ENCODE results near the gene TMEM115. TPM values are rescaled to one million over a fixed set of nuclear protein-coding genes. Genes with fewer than 3 reads are reported as not detected.

The TMEM115 gene
- total and polyA plus RNA-seq, 9 of the 15 experiments (the other 6 are each of a cell fraction or from before 2014, with no cell fraction given) = 1.6 to 26.9 (median 14.1) TPM

- no peak for TF ChIP-seq CUX1 (CRISPR knock-in tag; IDR thresholded peaks at IDR 0.05)
- TF ChIP-seq CEBPG (CRISPR knock-in tag; IDR thresholded peaks at IDR 0.05) = no peak
- no peak for TF ChIP-seq CEBPG (tag; conservative IDR thresholded peaks at IDR 0.05 in 1 of 2, IDR thresholded peaks at IDR 0.05 in 1 of 2)
- TF ChIP-seq IRF2 (CRISPR knock-in tag; IDR thresholded peaks at IDR 0.05) = no peak
- TF ChIP-seq PHF21A (IDR thresholded peaks at IDR 0.05; ENCODE audit: borderline replicate concordance, low read depth) = no peak
- 0 out of 2 replicates have a peak, but pooled peaks have one; percentile 47 for TF ChIP-seq ZNF589 (CRISPR knock-in tag; IDR thresholded peaks at IDR 0.05; ENCODE audit: low read depth)
- no peak for TF ChIP-seq SNAPC5 (CRISPR knock-in tag; IDR thresholded peaks at IDR 0.05)
- no peak for TF ChIP-seq ZNF282 (CRISPR knock-in tag; IDR thresholded peaks at IDR 0.05)
- TF ChIP-seq CCAR2 (IDR thresholded peaks at IDR 0.05; ENCODE audit: low read depth, low read length) = no peak
- TF ChIP-seq TAF1 (IDR thresholded peaks at IDR 0.05; ENCODE audit: control insufficient read depth, extremely low read depth, insufficient read depth, low read length, severe bottlenecking) = peak; percentile 39
- TF ChIP-seq ZNF57 (CRISPR knock-in tag; IDR thresholded peaks at IDR 0.05) = no peak
- no peak for TF ChIP-seq HIVEP1 (CRISPR knock-in tag; IDR thresholded peaks at IDR 0.05)
- TF ChIP-seq TARDBP (IDR thresholded peaks at IDR 0.05) = no peak
- TF ChIP-seq SAP30 (IDR thresholded peaks at IDR 0.05; ENCODE audit: borderline replicate concordance, insufficient read depth, low read depth, low read length, poor library complexity, severe bottlenecking) = peak; percentile 84
- TF ChIP-seq ZNF134 (CRISPR knock-in tag; conservative IDR thresholded peaks at IDR 0.05) = peak; percentile 70; the same call in 1 of the 2 replicates
- peak; percentile 80 for TF ChIP-seq GMEB1 (CRISPR knock-in tag; IDR thresholded peaks at IDR 0.05)
- no peak for TF ChIP-seq PHB (CRISPR knock-in tag; IDR thresholded peaks at IDR 0.05)
- no peak for TF ChIP-seq RFX1 (IDR thresholded peaks at IDR 0.05)
- TF ChIP-seq STAT5A (IDR thresholded peaks at IDR 0.05; ENCODE audit: borderline replicate concordance, low read length) = no peak
- peak; percentile 100 for TF ChIP-seq ZNF143 (CRISPR knock-in tag; IDR thresholded peaks at IDR 0.05)
- no peak for TF ChIP-seq ILK (tag; IDR thresholded peaks at IDR 0.05; ENCODE audit: borderline replicate concordance, low read depth)
Measured at GRCh38 chr3:50350527-50351322, 8.6 kb downstream of the TMEM115 start, which contains the start of the genes CYB561D2 and NPRL2 (continued).
